ENCODE data around the gene PKP2. TPM values are rescaled to one million over a fixed set of nuclear protein-coding genes. Genes with fewer than 3 reads are reported as not detected.

PKP2 gene
- total and polyA plus RNA-seq, 7 donors = 0.71 to 45.2 (median 4.2) TPM

- TF ChIP-seq EP300 (IDR thresholded peaks at IDR 0.05) = no peak
- TF ChIP-seq CTCF (IDR thresholded peaks at IDR 0.05) = no peak
- no peak for TF ChIP-seq POLR2A (IDR thresholded peaks at IDR 0.05)
- TF ChIP-seq POLR2AphosphoS5 (IDR thresholded peaks at IDR 0.05) = no peak
- Histone ChIP-seq H3K36me3 (no peaks in the 10 kb centered on the region), H3K4me1 (no peaks in the 10 kb centered on the region), H3K9me3 (no peaks in the 10 kb centered on the region), H3K27me3 (no peaks in the 10 kb centered on the region), H3K27ac (no peak overlapping the region), H3K4me3 (no peak overlapping the region)
- no peak for DNase-seq
- WGBS, 2 donors = 91 to 94% methylated on average over 2 of the region's 2 CpGs
- intact Hi-C loops (cut with DNase I) = no loop called here
Measured at GRCh38 chr12:32834122-32834521, 62.5 kb downstream of the PKP2 start.

GRCh38 chr12:32828552-32828951 is 68.0 kb downstream of the PKP2 start:
- Histone ChIP-seq H3K27me3 (no peaks in the 10 kb centered on the region), H3K9me3 (no peaks in the 10 kb centered on the region), H3K4me1 (no peaks in the 10 kb centered on the region), H3K36me3 (no peaks in the 10 kb centered on the region), H3K27ac (no peak overlapping the region), H3K4me3 (no peak overlapping the region)
- WGBS, 2 donors = 77 to 84% methylated on average over 2 of the region's 2 CpGs
- DNase-seq = no peak
- no peak for TF ChIP-seq POLR2A (IDR thresholded peaks at IDR 0.05)
- TF ChIP-seq POLR2AphosphoS5 (IDR thresholded peaks at IDR 0.05) = no peak
- TF ChIP-seq CTCF (IDR thresholded peaks at IDR 0.05) = no peak
- TF ChIP-seq EP300 (IDR thresholded peaks at IDR 0.05) = no peak
- intact Hi-C loops (cut with DNase I) = no loop called here

GRCh38 chr12:32828120-32828519 is 68.5 kb downstream of the PKP2 start:
- H3K4me1 ChIP-seq = no peaks in the 10 kb centered on the region
- no peak overlapping the region for H3K4me3 ChIP-seq
- WGBS, 2 donors = 72 to 95% methylated on average over 1 of the region's 1 CpG
- no peaks in the 10 kb centered on the region for H3K27me3 ChIP-seq
- no peak for DNase-seq
- H3K36me3 ChIP-seq = no peaks in the 10 kb centered on the region
- no peak overlapping the region for H3K27ac ChIP-seq
- intact Hi-C loops (cut with DNase I) = no loop called here
- TF ChIP-seq POLR2A (IDR thresholded peaks at IDR 0.05) = no peak
- H3K9me3 ChIP-seq = no peaks in the 10 kb centered on the region

GRCh38 chr12:32826807-32827412 is 69.7 kb downstream of the PKP2 start:
- 78 to 86% methylated on average over 3 of the region's 3 CpGs for WGBS, 2 donors
- Histone ChIP-seq H3K27ac (no peak overlapping the region), H3K4me3 (no peak overlapping the region), H3K36me3 (no peaks in the 10 kb centered on the region), H3K9me3 (no peaks in the 10 kb centered on the region), H3K4me1 (no peaks in the 10 kb centered on the region), H3K27me3 (no peaks in the 10 kb centered on the region)
- TF ChIP-seq EP300 (IDR thresholded peaks at IDR 0.05) = no peak
- no peak for TF ChIP-seq CTCF (IDR thresholded peaks at IDR 0.05)
- TF ChIP-seq POLR2AphosphoS5 (IDR thresholded peaks at IDR 0.05) = no peak
- no peak for TF ChIP-seq POLR2A (IDR thresholded peaks at IDR 0.05)
- intact Hi-C loops (cut with DNase I) = no loop called here
- DNase-seq = no peak

- 95% methylated on average over 1 of the region's 1 CpG for WGBS, 2 donors
- DNase-seq = no peak
- Histone ChIP-seq H3K4me3 (no peak overlapping the region), H3K36me3 (no peaks in the 10 kb centered on the region), H3K9me3 (no peaks in the 10 kb centered on the region), H3K27ac (no peak overlapping the region), H3K27me3 (no peaks in the 10 kb centered on the region), H3K4me1 (no peaks in the 10 kb centered on the region)
- TF ChIP-seq CTCF (IDR thresholded peaks at IDR 0.05) (no peak), POLR2A (IDR thresholded peaks at IDR 0.05) (no peak), EP300 (IDR thresholded peaks at IDR 0.05) (no peak), POLR2AphosphoS5 (IDR thresholded peaks at IDR 0.05) (no peak)
- intact Hi-C loops (cut with DNase I) = no loop called here
Measured at GRCh38 chr12:32824596-32824995, 72.0 kb downstream of the PKP2 start.
